Mammary epithelial cell (primary cell): ENCODE measurements around the gene SLC6A11.

Experiments used
- CTCF ChIP-seq, 2 donors: IDR thresholded peaks in 1 of 2; conservative IDR thresholded peaks in 1 of 2; 2 replicates each; pipeline ENCODE4 v1.5.1; 2011 to 2012; ENCODE audit warnings: inconsistent platforms in 2 of 2, low read length in 2 of 2, mild to moderate bottlenecking in 2 of 2, control low read depth in 1 of 2, low read depth in 1 of 2; ENCODE audit not compliant: insufficient read depth in 1 of 2; ENCODE audit errors: extremely low read depth in 1 of 2
- EZH2 ChIP-seq: IDR thresholded peaks from 2 replicates; pipeline ENCODE4 v1.6.1; 2012; ENCODE audit warnings: low read length, inconsistent platforms, borderline replicate concordance

- no peak for TF ChIP-seq EZH2
- no peak for TF ChIP-seq CTCF (conservative IDR thresholded peaks at IDR 0.05 in 1 of 2, IDR thresholded peaks at IDR 0.05 in 1 of 2; ENCODE audit: extremely low read depth in 1 of 2, insufficient read depth in 1 of 2, low read depth in 1 of 2, low read length in 2 of 2)
Measured at GRCh38 chr3:10982782-10983181, 166.8 kb downstream of the SLC6A11 start.
